NB4 (cell line): Measurements from ENCODE around the gene CRISPLD2.

ENCODE experiments used
- CTCF ChIP-seq: IDR thresholded peaks from one replicate; pipeline ENCODE4 v1.5.1; 2012; ENCODE audit warnings: low read depth, low read length
- MAX ChIP-seq: IDR thresholded peaks from 2 replicates; pipeline ENCODE4 v1.6.1; 2011; ENCODE audit warnings: low read depth, low read length
- POLR2A ChIP-seq: IDR thresholded peaks from 2 replicates; pipeline ENCODE4 v1.6.1; 2011; ENCODE audit warnings: mild to moderate bottlenecking; ENCODE audit not compliant: insufficient read length; ENCODE audit errors: extremely low read depth

- TF ChIP-seq CTCF (no peak), MAX (no peak), POLR2A (no peak)
Observed at GRCh38 chr16:84807776-84808175, 12.0 kb upstream of the CRISPLD2 start.
